Measurements from ENCODE around the gene MT1HL1.

DNA sequence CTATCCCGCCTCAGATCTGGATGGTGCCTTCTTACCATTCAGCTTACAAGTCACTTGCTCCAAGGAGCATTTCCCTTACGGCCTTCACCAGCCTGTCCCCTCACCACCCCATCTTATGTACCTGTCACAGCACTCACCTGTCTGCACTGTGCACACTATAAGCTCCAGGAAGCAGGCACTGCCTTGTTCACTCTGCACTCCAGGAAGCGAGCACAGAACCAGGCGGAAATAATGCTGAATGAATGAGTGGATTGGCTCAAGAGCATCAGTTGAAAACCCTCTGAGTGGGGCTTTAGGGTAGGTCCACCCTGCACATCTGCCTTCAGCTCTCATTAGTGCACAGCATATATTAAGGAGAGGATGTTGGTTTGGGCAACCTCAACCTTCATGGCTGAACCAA lies 28.8 kb upstream of the MT1HL1 start:
- TF ChIP-seq EZH2 (IDR thresholded peaks at IDR 0.05) (no peak), CTCF (IDR thresholded peaks at IDR 0.05 in 2 of 3, conservative IDR thresholded peaks at IDR 0.05 in 1 of 3; ENCODE audit: borderline replicate concordance in 1 of 3, insufficient read depth in 1 of 3, low read depth in 2 of 3, low read length in 2 of 3) (no peak), SIN3A (IDR thresholded peaks at IDR 0.05; ENCODE audit: low read depth) (no peak)
- TF ChIP-seq, protein P1, sequence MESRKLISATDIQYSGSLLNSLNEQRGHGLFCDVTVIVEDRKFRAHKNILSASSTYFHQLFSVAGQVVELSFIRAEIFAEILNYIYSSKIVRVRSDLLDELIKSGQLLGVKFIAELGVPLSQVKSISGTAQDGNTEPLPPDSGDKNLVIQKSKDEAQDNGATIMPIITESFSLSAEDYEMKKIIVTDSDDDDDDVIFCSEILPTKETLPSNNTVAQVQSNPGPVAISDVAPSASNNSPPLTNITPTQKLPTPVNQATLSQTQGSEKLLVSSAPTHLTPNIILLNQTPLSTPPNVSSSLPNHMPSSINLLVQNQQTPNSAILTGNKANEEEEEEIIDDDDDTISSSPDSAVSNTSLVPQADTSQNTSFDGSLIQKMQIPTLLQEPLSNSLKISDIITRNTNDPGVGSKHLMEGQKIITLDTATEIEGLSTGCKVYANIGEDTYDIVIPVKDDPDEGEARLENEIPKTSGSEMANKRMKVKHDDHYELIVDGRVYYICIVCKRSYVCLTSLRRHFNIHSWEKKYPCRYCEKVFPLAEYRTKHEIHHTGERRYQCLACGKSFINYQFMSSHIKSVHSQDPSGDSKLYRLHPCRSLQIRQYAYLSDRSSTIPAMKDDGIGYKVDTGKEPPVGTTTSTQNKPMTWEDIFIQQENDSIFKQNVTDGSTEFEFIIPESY (IDR thresholded peaks at IDR 0.05; ENCODE audit: extremely low read depth, insufficient replicate concordance, low read length): no peak
